Left colon (tissue), 2 donors: Measurements from ENCODE around the gene PLPP4. TPM values are rescaled to one million over a fixed set of nuclear protein-coding genes. Genes with fewer than 3 reads are reported as not detected.

ENCODE experiments used
- ATAC-seq: fragments of 200-7000 bp; cut with Tn5 transposase; one replicate; pipeline ENCODE4 v1.9.1; 2020; ENCODE audit warnings: mild to moderate bottlenecking, moderate library complexity
- DNase-seq, 2 donors: peaks; one replicate each; pipeline ENCODE4 v3.0.0-alpha.2; 2020
- intact Hi-C, 2 donors: fragments of 100-400 bp; cut with DNase I in 1 of 2; cut with micrococcal nuclease in 1 of 2; formaldehyde crosslinking; loops; one replicate each; pipeline versions ENCODE4 v1.11.2 to v1.14.0; 2022; cut with DNase I, micrococcal nuclease
- total RNA-seq, 2 donors: library from RNA; stranded (reverse); fragmentation: NEBNext Ultra II Directional; extraction: Animal tissue kit (Norgen Biotek cat#: 25700); gene quantifications; one replicate each; pipeline ENCODE4 v1.2.1, GENCODE V29; 2021
- donor health status: DM: no; HTN: no; CAD: no.
- donor health status: DM: yes; HTN: yes; CAD: no.

The PLPP4 gene
- total RNA-seq, 2 donors from 2014 or later, result 0.24 to 0.47 TPM

DNA sequence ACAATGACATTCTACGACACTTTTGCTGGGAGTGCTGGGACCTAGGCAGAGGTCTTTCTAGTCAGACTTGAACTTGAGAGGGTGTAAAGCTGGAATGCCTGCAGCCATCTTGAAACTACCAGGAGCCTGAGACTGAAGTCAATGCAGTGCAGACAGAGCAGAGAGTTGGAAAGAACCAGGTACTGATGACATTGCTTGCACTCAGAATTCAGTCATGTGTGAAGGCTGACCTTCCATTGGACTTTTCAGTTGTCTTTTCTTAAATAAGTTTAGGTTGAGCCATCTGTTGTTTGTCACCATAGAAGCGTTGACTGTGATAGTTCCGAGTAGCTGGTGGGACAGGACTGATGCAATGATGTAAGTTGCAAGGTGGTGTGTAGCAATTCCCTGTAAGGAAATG is 3.1 kb upstream of the PLPP4 start:
- intact Hi-C loops, result no loop called here
- ATAC-seq (no peak), DNase-seq (no peak)

DNA sequence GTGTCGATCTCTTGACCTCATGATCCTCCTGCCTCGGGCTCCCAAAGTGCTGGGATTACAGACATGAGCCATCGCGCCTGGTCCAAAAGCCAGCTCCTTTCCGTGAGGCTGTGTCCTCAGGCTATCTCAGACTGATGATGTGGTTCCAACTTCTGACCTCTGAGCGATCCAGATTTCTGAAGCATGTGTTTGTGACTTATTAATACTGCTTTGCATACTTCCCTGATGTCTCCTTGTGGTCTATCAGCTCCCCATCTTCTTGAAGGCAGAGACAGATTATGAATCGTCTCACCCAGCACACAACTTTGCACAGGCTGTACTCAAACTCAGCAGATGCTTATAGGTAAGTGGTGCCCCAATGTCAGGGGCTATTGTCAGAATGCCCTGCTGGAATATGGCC is 2.0 kb upstream of the PLPP4 start:
- no peak for DNase-seq
- ATAC-seq, result no peak
- intact Hi-C loops, result no loop called here

DNA sequence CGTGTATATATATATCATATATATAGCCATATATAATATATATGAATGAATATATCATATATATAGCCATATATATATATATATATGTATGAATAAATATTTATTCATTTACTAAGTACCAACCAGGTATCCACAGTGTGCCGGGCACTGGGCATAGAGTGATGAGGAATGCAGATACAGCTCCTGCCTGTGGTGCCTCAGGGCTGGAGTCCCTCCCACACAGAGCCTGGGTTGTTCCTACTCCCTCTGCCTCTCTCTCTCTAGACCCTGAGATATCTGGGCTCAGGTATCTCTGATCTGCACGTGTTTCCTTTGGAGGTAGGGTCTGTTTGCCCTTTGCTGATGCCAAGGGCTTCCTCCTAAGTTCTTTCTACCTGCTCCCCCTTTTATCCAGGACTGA is 1.4 kb upstream of the PLPP4 start:
- intact Hi-C loops, result no loop called here
- DNase-seq, result no peak
- no peak for ATAC-seq

DNA sequence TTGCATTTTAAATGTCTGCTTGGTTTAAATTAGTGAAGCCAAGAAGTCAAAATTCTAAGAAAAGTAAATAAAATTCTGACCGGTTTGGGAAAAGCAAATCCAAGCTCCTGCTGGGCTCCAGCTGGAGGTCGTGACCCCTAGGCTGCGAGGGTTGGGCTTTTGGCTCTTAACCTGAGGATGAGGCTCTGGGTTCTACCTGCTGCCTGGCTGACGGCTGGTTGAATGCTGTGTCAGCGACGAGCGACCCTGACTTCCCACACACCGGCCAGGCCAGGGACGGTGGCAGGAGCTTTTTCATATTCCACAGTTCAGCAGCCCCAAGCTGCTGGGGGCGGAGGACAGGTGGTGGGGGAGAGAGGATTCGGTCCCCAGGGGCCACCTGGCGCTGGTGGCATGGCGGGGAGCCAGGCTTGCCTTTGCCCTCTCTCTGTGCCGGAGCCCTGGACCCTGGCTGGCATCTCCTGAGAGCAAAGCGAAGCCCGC is 843 bp upstream of the PLPP4 start:
- intact Hi-C loops, result no loop called here
- ATAC-seq (no peak), DNase-seq (no peak)

DNA sequence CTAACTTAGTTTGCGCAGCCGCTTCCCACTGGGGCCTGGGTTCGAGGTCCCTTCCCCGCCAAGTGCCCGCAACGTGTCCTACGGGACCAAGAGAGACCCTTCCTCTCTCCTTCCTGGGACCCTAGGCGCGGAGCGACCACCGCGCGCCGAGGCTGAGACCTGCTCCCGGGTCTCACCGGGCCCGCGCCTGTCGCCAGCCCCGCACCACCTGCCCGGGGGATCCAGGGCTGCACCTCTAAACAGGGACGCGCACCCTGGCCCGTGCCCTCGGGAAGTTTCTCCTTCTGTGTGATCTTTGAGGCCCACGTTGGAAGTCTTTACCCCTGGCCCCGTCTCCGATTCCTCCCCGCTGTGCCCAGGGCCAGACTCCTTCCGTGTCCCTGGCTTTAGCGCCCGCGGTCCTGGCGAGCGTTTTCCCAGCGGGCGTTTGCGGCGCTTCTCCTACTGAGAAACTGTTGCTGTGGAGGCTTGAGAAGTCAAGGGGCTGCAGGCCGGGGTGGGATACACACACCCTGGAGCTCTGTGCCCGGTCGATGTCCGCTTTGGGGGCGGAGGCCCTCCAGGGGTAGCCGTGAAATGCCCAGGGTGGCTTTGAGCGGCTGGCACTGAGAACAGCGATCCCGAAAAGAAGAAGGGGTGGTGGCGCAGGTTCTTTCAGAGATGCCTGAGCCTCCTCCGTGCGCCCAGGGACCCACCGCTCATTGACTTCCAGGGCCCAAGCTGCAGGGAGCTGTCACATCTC is 575 bp downstream of the PLPP4 start:
- intact Hi-C loops, result no loop called here
- ATAC-seq (no peak), DNase-seq (no peak)

DNA sequence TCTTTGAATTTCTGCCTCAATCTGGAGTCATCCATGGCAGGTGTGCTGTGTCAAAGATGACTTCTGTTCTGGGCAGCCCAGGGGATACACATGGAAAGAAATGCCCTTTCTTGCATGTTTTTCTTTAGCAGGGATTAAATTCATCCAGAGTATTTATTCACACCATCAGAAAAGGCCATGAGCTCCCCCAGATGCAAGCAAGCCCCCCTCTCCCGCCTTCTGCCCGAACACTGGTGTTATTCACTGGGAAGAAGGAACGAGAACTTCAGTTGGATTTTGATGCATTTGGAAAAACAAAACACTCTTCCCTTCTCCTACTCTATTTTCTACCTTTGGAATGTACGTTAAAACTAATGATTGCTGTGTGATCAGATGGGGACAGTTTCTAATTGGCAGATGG is 1.4 kb downstream of the PLPP4 start:
- no peak for ATAC-seq
- DNase-seq, result no peak
- intact Hi-C loops, result no loop called here

GRCh38 chr10:120459185-120459584 is 2.2 kb downstream of the PLPP4 start:
- ATAC-seq (no peak), DNase-seq (no peak)
- intact Hi-C loops, result no loop called here

GRCh38 chr10:120460186-120460585 is 3.2 kb downstream of the PLPP4 start:
- intact Hi-C loops, result no loop called here
- DNase-seq (no peak), ATAC-seq (no peak)

- ATAC-seq (no peak), DNase-seq (no peak)
- intact Hi-C loops, result no loop called here
Observed at GRCh38 chr10:120460776-120461175, 3.7 kb downstream of the PLPP4 start.

- ATAC-seq (no peak), DNase-seq (no peak)
- intact Hi-C loops, result no loop called here
Observed at GRCh38 chr10:120462018-120462682, 5.1 kb downstream of the PLPP4 start.

- DNase-seq (no peak), ATAC-seq (no peak)
- intact Hi-C loops, result no loop called here
Observed at GRCh38 chr10:120465138-120465537, 8.1 kb downstream of the PLPP4 start.

DNA sequence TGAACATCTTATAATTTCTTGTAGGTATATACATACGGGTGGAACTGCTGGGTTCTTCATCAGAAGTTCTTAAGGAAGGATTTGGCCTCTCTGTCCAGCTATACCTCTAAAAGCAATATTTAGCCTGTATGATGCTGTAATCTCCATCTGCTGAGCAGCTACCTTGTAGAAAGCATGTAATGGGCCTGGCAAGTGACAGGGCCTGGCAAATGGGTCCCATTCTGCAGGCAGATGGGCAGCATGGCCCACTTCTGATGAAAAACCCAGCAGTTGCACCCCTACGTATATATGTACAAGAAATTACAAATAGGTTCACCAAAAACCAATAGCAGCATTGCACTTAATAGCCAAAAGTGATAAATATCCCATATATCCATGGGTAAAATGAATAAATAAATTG is 9.0 kb downstream of the PLPP4 start:
- intact Hi-C loops, result no loop called here
- no peak for ATAC-seq
- no peak for DNase-seq

DNA sequence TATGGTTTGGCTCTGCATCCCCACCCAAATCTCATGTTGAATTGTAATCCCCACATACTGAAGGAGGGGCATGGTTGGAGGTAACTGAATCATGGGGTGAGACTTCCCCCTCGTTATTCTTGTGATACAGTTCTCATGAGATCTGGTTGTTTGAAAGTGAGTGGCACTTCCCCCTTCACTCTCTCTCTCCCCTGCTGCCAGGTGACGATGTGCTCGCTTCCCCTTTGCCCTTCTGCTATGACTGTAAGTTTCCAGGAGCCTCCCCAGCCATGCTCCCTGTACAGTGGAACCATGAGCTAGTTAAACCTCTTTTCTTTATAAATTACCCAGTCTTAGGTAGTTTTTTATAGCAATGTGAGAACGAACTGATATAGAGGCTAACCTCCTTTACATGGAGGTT is 16.6 kb downstream of the PLPP4 start:
- no peak for DNase-seq
- intact Hi-C loops, result no loop called here

DNA sequence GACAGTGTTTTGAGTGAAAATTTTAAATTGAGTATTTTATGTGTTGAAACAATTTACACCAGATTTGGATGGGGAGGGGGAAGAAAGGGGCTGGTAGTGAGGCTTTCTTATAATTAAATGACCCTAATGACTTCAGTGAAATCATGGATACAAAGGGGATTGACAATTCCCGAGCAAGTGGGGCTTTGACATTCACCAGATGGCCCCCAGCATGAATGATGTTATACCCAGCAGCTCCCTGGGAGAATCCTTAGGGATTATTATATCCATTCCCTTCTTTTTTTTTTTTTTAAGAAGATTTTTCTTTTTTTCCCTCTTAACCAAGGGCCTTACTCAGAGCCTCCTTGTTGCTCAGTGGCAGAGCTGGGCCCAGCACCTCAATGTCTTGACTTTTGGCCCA is 17.9 kb downstream of the PLPP4 start:
- no peak for ATAC-seq
- DNase-seq, result no peak
- intact Hi-C loops, result no loop called here

More for the DNA sequence above, 16.6 kb downstream of the PLPP4 start:
- ATAC-seq, result no peak

GRCh38 chr10:120475844-120476791 is 19.1 kb downstream of the PLPP4 start:
- ATAC-seq, result peak; percentile 80
- intact Hi-C loops, result no loop called here
- peak in 1 of 2 donors; percentile 15 for DNase-seq

DNA sequence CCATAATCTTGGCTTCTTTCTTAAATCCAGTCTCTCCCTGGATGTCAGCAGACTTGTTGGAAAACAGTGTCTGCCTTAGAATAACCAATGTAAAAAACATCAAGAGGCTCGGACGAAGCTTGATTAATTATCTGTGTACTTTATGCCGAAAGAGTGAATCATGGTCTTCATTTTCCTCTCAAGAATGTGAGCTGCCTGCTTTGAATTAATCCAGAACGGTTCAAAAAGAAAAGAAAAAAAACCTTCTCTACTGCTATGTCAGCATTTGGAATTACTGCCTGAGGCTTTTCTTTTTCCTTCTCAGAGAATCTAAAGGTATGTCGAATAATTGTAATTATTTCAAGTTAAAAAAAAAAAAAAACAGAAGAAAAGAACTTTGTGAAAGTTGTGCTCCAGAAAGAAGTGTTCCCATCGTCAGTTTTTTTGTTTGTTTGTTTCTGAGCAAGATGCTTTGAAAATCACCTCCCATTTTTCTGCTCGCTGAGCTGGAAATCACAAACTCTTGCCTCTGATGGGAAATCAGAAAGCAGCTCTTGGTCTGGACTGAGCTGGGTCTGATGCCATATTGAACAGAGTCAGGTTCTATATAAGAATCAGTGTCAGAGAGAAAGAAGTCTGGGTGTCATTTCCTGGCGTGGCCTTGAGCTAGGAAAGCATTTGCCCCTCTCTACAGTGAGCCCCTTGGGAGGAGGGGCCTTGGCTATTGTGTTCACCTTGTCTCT is 20.2 kb downstream of the PLPP4 start:
- ATAC-seq, result no peak
- DNase-seq, result no peak
- intact Hi-C loops, result no loop called here

DNA sequence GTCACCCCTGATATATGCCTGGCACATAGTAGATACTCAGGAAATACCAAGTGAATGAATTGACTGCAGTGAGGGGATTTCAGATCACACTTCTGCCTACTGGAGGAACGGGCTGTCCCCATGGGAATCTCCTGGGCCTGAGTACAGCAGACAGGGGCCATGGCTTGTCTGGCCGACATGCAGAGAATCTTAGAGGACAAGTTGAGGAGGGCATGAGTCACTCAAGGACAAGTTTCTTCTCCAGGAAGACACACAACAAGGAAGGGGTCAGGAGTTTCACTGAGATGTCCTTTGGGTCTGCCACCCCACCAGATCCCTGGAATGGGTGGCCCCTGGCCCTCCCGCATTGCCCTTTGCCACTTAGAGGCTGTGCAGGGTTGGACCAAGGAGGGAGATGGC is 20.7 kb downstream of the PLPP4 start:
- no peak for DNase-seq
- intact Hi-C loops, result no loop called here
- no peak for ATAC-seq

- DNase-seq (no peak), ATAC-seq (no peak)
- intact Hi-C loops, result no loop called here
Observed at GRCh38 chr10:120478386-120478785, 21.4 kb downstream of the PLPP4 start.

DNA sequence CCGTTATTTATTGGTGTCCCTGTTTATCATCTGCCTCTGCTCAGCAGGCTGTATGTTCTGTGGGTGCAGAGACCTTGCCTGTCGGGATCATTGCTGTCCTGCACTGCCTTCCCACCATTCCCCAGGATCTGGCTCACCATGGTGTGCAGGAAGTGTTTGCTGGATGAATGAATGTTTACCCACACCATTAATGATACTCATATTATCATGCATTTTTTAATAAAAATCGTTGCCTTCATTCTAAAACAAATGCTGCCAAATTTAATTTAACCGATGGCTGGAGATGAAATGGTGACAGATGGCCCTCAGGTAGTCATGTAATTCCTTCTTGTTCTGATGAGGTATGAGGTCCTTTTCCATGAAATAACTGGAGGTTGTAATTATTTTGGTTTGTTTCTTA is 22.5 kb downstream of the PLPP4 start:
- intact Hi-C loops, result no loop called here
- DNase-seq, result no peak
- ATAC-seq, result no peak
